Measurements from ENCODE around the gene FIGNL2. TPM values are rescaled to one million over a fixed set of nuclear protein-coding genes. Genes with fewer than 3 reads are reported as not detected.

Gene FIGNL2
- total and polyA plus RNA-seq, 11 donors: 0.13 to 0.93 (median 0.35) TPM

DNA sequence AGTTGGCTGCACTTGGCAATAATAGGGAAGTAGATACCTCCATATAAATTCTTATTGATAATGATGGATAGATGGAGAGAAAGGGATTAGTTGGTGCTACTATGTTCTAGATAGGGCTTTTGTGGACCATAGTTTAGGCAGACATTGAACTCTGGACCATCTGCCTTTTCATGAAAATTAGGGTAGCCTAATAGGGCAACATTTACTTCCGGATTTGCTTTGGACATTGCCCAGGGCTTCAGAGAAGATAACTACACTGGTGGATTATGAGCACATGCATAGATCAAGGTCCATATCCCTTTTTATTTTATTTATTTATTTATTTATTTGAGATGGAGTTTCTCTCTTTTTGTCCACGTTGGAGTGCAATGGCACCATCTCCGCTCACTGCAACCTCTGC, 70.5 kb downstream of the FIGNL2 start:
- Histone ChIP-seq H3K27me3 (no peaks in the 10 kb centered on the region), H3K4me3 (no peak overlapping the region), H3K9me3 (no peaks in the 10 kb centered on the region), H3K4me1 (no peaks in the 10 kb centered on the region), H3K27ac (no peak overlapping the region), H3K36me3 (no peaks in the 10 kb centered on the region)
- whole genome bisulfite sequencing, 4 donors: 94 to 95% (median 94%) methylated on average over 3 of the region's 3 CpGs
- no peak for DNase-seq
- ATAC-seq: no peak
- TF ChIP-seq, protein P1, sequence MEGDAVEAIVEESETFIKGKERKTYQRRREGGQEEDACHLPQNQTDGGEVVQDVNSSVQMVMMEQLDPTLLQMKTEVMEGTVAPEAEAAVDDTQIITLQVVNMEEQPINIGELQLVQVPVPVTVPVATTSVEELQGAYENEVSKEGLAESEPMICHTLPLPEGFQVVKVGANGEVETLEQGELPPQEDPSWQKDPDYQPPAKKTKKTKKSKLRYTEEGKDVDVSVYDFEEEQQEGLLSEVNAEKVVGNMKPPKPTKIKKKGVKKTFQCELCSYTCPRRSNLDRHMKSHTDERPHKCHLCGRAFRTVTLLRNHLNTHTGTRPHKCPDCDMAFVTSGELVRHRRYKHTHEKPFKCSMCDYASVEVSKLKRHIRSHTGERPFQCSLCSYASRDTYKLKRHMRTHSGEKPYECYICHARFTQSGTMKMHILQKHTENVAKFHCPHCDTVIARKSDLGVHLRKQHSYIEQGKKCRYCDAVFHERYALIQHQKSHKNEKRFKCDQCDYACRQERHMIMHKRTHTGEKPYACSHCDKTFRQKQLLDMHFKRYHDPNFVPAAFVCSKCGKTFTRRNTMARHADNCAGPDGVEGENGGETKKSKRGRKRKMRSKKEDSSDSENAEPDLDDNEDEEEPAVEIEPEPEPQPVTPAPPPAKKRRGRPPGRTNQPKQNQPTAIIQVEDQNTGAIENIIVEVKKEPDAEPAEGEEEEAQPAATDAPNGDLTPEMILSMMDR (IDR thresholded peaks at IDR 0.05): no peak
- TF ChIP-seq POLR2A (IDR thresholded peaks at IDR 0.05): no peak
- intact Hi-C loops (cut with DNase I): no loop called here

DNA sequence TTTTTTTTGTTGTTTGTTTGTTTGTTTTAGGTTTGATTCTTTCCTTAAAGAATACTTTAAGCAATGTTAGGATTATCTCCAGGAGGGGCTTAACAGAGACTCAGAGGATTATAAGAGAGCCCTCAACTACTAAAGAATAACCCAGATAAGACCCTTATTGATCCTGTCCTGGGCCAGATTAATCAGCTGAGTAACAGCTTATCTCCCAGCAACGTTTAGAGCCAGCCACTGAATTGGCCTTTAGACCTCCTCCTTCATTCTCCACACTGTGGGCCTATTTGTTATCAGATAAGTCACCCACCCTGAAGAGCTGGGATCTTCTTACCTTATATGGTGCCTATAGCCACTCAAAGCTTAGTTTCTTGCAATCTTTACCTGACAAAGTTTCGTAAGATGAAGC, 71.1 kb downstream of the FIGNL2 start:
- H3K4me1 ChIP-seq: no peaks in the 10 kb centered on the region
- intact Hi-C loops (cut with DNase I): no loop called here
- no peaks in the 10 kb centered on the region for H3K36me3 ChIP-seq
- DNase-seq (no peak), ATAC-seq (no peak)
- H3K4me3 ChIP-seq: no peak overlapping the region
- H3K27me3 ChIP-seq: no peaks in the 10 kb centered on the region
- WGBS, 4 donors: 48 to 53% (median 53%) methylated on average over 2 of the region's 2 CpGs
- TF ChIP-seq POLR2A (IDR thresholded peaks at IDR 0.05): no peak
- TF ChIP-seq, protein P1 (IDR thresholded peaks at IDR 0.05): no peak
- H3K9me3 ChIP-seq: no peaks in the 10 kb centered on the region
- H3K27ac ChIP-seq: no peak overlapping the region

DNA sequence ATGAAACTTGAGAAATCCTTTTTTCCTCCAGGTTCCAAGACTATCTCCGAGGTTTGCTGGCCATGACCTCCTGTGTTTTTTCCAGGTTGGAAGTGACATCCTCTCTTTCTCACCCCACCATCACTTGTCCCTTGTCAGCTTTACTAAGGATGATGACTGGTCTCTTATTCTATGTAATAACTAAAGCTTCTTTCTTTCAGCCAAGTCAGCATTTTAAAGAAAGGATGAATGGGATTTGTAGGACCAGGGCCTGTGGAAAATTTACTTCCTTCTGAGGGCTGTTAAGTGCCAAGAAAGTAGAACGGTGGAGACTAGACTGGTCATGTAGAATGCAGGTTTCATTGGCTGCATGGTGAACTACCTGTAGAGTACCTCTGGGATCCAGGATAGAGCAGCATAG, 73.6 kb downstream of the FIGNL2 start:
- 67 to 80% (median 76%) methylated on average over 2 of the region's 2 CpGs for WGBS, 4 donors
- no peak for TF ChIP-seq POLR2A (IDR thresholded peaks at IDR 0.05)
- TF ChIP-seq, protein P1 (IDR thresholded peaks at IDR 0.05): no peak
- Histone ChIP-seq H3K27me3 (no peaks in the 10 kb centered on the region), H3K27ac (no peak overlapping the region), H3K9me3 (no peaks in the 10 kb centered on the region), H3K4me3 (no peak overlapping the region), H3K36me3 (no peaks in the 10 kb centered on the region), H3K4me1 (no peaks in the 10 kb centered on the region)
- ATAC-seq (no peak), DNase-seq (no peak)
- intact Hi-C loops (cut with DNase I): no loop called here

DNA sequence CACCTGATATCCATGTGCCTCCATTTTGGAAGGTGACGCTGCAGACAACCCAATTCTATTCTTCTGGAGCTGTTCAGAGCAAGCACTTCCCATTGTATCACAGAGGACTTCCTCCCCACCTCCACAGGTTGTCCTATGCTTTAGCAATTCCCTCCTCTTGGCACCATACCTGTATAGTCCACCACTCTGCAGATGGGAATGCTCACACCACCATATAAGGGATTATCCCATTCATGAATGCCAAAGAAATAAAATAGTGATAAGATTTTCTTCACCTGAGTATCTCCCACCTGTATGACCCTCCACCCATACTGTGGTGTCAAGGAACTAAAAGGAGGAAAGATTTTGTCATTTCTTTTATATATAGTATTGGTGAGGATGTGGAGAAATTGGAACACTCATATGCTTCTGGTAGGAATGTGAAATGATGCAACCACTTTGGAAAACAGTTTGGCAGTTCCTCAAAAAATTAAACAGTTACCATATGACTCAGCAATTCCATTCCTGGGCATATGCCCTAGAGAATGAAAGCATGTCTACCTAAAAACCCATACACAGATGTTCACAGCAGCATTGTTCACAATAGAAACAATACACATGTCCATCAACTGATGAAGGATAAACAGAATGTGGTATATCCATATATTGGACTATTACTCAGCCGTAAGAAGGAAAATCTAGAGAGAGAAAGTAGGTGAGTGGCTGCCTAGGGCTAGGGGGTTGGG, 75.2 kb downstream of the FIGNL2 start:
- no peaks in the 10 kb centered on the region for H3K36me3 ChIP-seq
- no peaks in the 10 kb centered on the region for H3K27me3 ChIP-seq
- intact Hi-C loops (cut with DNase I): no loop called here
- DNase-seq (no peak), ATAC-seq (no peak)
- TF ChIP-seq, protein P1 (IDR thresholded peaks at IDR 0.05): no peak
- no peak for TF ChIP-seq POLR2A (IDR thresholded peaks at IDR 0.05)
- H3K4me3 ChIP-seq: no peak overlapping the region
- WGBS, 4 donors: 90 to 99% (median 97%) methylated on average over 2 of the region's 2 CpGs
- H3K9me3 ChIP-seq: no peaks in the 10 kb centered on the region
- no peaks in the 10 kb centered on the region for H3K4me1 ChIP-seq
- H3K27ac ChIP-seq: no peak overlapping the region
